ENCODE data around the gene CTAGE6. TPM values are rescaled to one million over a fixed set of nuclear protein-coding genes. Genes with fewer than 3 reads are reported as not detected.

CTAGE6 gene, protein sequence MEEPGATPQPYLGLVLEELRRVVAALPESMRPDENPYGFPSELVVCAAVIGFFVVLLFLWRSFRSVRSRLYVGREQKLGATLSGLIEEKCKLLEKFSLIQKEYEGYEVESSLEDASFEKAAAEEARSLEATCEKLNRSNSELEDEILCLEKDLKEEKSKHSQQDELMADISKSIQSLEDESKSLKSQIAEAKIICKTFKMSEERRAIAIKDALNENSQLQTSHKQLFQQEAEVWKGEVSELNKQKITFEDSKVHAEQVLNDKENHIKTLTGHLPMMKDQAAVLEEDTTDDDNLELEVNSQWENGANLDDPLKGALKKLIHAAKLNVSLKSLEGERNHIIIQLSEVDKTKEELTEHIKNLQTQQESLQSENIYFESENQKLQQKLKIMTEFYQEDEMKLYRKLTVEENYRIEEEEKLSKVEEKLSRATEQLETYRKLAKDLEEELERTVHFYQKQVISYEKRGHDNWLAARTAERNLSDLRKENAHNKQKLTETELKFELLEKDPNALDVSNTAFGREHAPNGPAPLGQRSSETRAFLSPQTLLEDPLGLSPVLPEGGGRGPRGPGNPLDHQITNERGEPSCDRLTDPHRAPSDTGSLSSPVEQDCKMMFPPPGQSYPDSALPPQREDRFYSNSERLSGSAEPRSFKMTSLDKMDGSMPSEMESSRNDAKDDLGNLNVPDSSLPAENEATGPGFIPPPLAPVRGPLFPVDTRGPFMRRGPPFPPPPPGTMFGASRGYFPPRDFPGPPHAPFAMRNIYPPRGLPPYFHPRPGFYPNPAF
- total RNA-seq = not detected

DNA sequence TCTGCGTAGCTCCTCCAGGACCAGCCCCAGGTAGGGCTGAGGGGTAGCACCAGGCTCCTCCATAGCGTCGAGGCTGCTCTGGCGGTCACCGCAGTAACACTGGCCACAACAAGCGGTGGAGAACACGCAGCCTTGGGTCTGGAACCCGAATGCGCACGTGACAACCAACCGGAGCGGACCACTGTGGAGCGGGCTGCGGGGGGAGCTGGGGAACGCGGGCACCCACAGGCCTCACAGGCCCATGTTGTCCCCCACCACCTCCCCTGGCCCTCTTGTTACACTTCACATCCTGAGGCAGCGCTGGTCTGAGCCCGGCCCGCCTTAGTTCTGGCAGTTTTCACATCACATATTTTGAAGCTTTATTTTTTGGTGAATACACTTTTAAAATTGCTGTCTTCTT lies at the start of gene CTAGE6:
TSS of gene CTAGE6 (minus strand) at position 101 of the 400 bp plus-strand sequence. CDS start at position 63, 38 bp downstream.

Small RNA genes lying within 50 kb of the gene (small RNA-seq; reads per million reads assigned to genes)
- gene RNU6-267P = not detected

Other genes with a start within 250 kb of the CTAGE6 start
- 0.69 TPM for gene CTAGE15, start 185.9 kb downstream of the CTAGE6 start, total RNA-seq
- gene TCAF2, start 136.7 kb downstream of the CTAGE6 start, total RNA-seq = 0.92 TPM
- 180 TPM for gene TCAF1, start 144.5 kb upstream of the CTAGE6 start, total RNA-seq
- not detected for gene OR2F2, start 177.5 kb upstream of the CTAGE6 start, total RNA-seq
- gene OR2F1, start 197.1 kb upstream of the CTAGE6 start, total RNA-seq = not detected
- not detected for gene OR6B1, start 242.6 kb upstream of the CTAGE6 start, total RNA-seq

All from diencephalon (tissue), 1 donor.